GM12878 (cell line): ENCODE data around the gene MCF2L2. TPM values are rescaled to one million over a fixed set of nuclear protein-coding genes. Genes with fewer than 3 reads are reported as not detected.

Experiments
- ATF2 ChIP-seq: IDR thresholded peaks from 2 replicates; pipeline ENCODE4 v1.6.1; 2012; ENCODE audit warnings: low read length, inconsistent platforms
- BACH1 ChIP-seq: fragments of 450-650 bp; IDR thresholded peaks from 2 replicates; pipeline ENCODE4 v1.6.1; 2017; ENCODE audit warnings: mild to moderate bottlenecking, borderline replicate concordance
- CBX3 ChIP-seq: fragments of 200-600 bp; sonication (generic); IDR thresholded peaks from 2 replicates; pipeline ENCODE4 v1.6.1; 2016; ENCODE audit warnings: low read depth, borderline replicate concordance
- CEBPB ChIP-seq, 2 experiments: fragments of 150-350 bp in 1 of 2; IDR thresholded peaks; 2 replicates each; pipeline ENCODE4 v1.6.1; 2012 to 2014; ENCODE audit warnings: low read depth in 2 of 2, low read length in 2 of 2, borderline replicate concordance in 1 of 2, inconsistent platforms in 1 of 2
- FOXK2 ChIP-seq: fragments of 450-650 bp; IDR thresholded peaks from 2 replicates; pipeline ENCODE4 v1.6.1; 2017; ENCODE audit warnings: mild to moderate bottlenecking, moderate library complexity
- GATAD2B ChIP-seq: fragments of 450-650 bp; conservative IDR thresholded peaks from 2 replicates; pipeline ENCODE4 v1.6.1; 2017; ENCODE audit warnings: low read depth, mild to moderate bottlenecking, moderate library complexity
- HCFC1 ChIP-seq: fragments of 150-350 bp; IDR thresholded peaks from 2 replicates; pipeline ENCODE4 v1.6.1; 2014; ENCODE audit warnings: low read length
- HDAC2 ChIP-seq: fragments of 200-600 bp; sonication (generic); IDR thresholded peaks from 2 replicates; pipeline ENCODE4 v1.6.1; 2017
- HDAC6 ChIP-seq: fragments of 200-600 bp; sonication (generic); IDR thresholded peaks from one replicate; pipeline ENCODE4 v1.8.0; 2017; ENCODE audit warnings: antibody characterized with exemption; ENCODE audit not compliant: unreplicated experiment
- IRF4 ChIP-seq: IDR thresholded peaks from 2 replicates; pipeline ENCODE4 v1.6.1; 2011; ENCODE audit warnings: low read depth, low read length
- KLF5 ChIP-seq: fragments of 450-650 bp; IDR thresholded peaks from 2 replicates; pipeline ENCODE4 v1.6.1; 2014; ENCODE audit warnings: mild to moderate bottlenecking; ENCODE audit not compliant: partially characterized antibody
- MYB ChIP-seq: fragments of 150-350 bp; IDR thresholded peaks from 2 replicates; pipeline ENCODE4 v1.6.1; 2014; ENCODE audit warnings: mild to moderate bottlenecking, low read depth, low read length, borderline replicate concordance
- POLR2AphosphoS2 ChIP-seq: IDR thresholded peaks from 2 replicates; pipeline ENCODE4 v1.6.1; 2011; ENCODE audit warnings: low read depth, mild to moderate bottlenecking, low read length, improper control_type of control experiment, moderate library complexity
- RAD51 ChIP-seq: fragments of 450-650 bp; IDR thresholded peaks from 2 replicates; pipeline ENCODE4 v1.6.1; 2016; ENCODE audit warnings: moderate library complexity, mild to moderate bottlenecking, inconsistent platforms
- RCOR1 ChIP-seq: conservative IDR thresholded peaks from 2 replicates; pipeline ENCODE4 v1.6.1; 2012; ENCODE audit warnings: low read depth, low read length, improper control_type of control experiment
- RELA ChIP-seq: fragments of 450-650 bp; IDR thresholded peaks from 2 replicates; pipeline ENCODE4 v1.8.0; 2014; ENCODE audit warnings: borderline replicate concordance; ENCODE audit not compliant: partially characterized antibody
- SIX5 ChIP-seq: IDR thresholded peaks from 2 replicates; pipeline ENCODE4 v1.6.1; 2011; ENCODE audit warnings: mild to moderate bottlenecking, low read depth, low read length, moderate library complexity; ENCODE audit not compliant: severe bottlenecking
- SMAD5 ChIP-seq: IDR thresholded peaks from 2 replicates; pipeline ENCODE4 v1.6.1; 2016; ENCODE audit warnings: antibody characterized with exemption, low read depth
- SUPT20H ChIP-seq: IDR thresholded peaks from 2 replicates; pipeline ENCODE4 v1.6.1; 2011; ENCODE audit warnings: low read depth, mild to moderate bottlenecking, low read length, moderate library complexity, borderline replicate concordance; ENCODE audit not compliant: control insufficient read depth
- SUZ12 ChIP-seq: fragments of 200-600 bp; sonication (generic); IDR thresholded peaks from one replicate; pipeline ENCODE4 v1.6.1; 2018; ENCODE audit warnings: antibody characterized with exemption, mild to moderate bottlenecking; ENCODE audit not compliant: unreplicated experiment
- TARDBP ChIP-seq: IDR thresholded peaks from 2 replicates; pipeline ENCODE4 v1.6.1; 2016; ENCODE audit warnings: borderline replicate concordance
- USF1 ChIP-seq: IDR thresholded peaks from 2 replicates; pipeline ENCODE4 v1.6.1; 2011; ENCODE audit warnings: borderline replicate concordance, low read depth, mild to moderate bottlenecking, moderate library complexity, mixed read lengths, low read length; ENCODE audit not compliant: insufficient read depth; ENCODE audit errors: extremely low read length
- ZNF622 ChIP-seq: fragments of 450-650 bp; IDR thresholded peaks from 2 replicates; pipeline ENCODE4 v1.6.1; 2017; ENCODE audit warnings: mild to moderate bottlenecking, inconsistent platforms
- polyA plus RNA-seq, 11 experiments: library from polyadenylated mRNA; depleted of rRNA in 4 of 11; unstranded in 6 of 11; stranded (reverse) in 5 of 11; fragments of >200 nt; fragmentation: Nextera tagmentation in 4 of 11; fragmentation: Illumina TruSeq in 1 of 11; extraction: Ambion mirVana in 4 of 11; extraction: Trizol in 1 of 11; gene quantifications; 1 replicate in 1 of 11; 2 replicates in 10 of 11; pipeline versions ENCODE4 v1.2.1 to v1.2.3, GENCODE V29; 2011 to 2016; ENCODE audit warnings: inconsistent platforms in 2 of 11, missing spikeins in 2 of 11, low read depth in 1 of 11
- total RNA-seq, 4 experiments: library from RNA; depleted of rRNA in 3 of 4; stranded (reverse); fragments of >200 nt in 3 of 4; fragmentation: Illumina TruSeq in 1 of 4; extraction: Trizol in 1 of 4; gene quantifications; 2 replicates each; pipeline versions ENCODE4 v1.2.1 to v1.2.3, GENCODE V29; 2013 to 2021
- TF ChIP-seq, protein P1 (sequence below): fragments of 450-650 bp; IDR thresholded peaks from 2 replicates; pipeline ENCODE4 v1.6.1; 2017; ENCODE audit warnings: borderline replicate concordance
- TF ChIP-seq, protein P2 (sequence below): fragments of 450-650 bp; IDR thresholded peaks from 2 replicates; pipeline ENCODE4 v1.6.1; 2016; ENCODE audit warnings: mild to moderate bottlenecking

The MCF2L2 gene
- total and polyA plus RNA-seq, 10 of the 15 experiments (the other 5 are each of a cell fraction or from before 2014, with no cell fraction given) = 0.37 to 2.8 (median 1.4) TPM

DNA sequence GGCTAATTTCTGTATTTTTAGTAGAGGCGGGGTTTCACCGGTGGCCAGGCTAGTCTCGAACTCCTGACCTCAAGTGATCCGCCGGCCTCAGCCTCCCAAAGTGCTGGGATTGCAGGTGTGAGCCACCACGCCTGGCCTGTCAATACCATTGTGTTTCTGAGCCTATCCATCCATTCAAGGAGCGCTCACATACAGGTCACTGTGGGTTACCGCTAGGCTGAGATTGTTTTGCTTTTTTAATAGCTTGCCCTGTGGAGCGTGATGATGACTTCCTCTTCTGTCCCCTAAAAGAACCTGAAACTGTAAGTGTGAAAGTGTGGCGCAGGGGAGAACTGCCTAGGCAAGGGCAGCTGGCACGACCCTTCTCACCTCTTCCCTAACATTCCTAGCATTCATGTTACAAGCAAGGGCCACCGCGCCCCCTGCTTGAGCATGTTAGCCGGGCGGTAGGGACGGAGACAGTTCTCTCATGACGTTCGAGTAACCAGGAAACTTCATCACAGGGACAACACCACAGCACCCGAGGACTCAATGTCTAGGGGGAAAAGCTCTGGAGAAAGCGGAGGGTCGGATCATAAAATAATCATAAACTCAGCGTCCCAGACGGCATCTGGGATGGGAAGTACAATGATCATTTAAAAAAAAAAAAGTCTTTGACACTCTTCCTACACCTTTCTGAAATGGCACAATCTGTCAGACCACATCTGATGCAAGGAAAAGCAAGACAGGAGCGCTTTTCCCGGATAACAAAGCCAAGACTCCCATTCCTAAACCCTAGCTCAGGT is 266.7 kb downstream of the MCF2L2 start (continued):
- TF ChIP-seq, protein P1, sequence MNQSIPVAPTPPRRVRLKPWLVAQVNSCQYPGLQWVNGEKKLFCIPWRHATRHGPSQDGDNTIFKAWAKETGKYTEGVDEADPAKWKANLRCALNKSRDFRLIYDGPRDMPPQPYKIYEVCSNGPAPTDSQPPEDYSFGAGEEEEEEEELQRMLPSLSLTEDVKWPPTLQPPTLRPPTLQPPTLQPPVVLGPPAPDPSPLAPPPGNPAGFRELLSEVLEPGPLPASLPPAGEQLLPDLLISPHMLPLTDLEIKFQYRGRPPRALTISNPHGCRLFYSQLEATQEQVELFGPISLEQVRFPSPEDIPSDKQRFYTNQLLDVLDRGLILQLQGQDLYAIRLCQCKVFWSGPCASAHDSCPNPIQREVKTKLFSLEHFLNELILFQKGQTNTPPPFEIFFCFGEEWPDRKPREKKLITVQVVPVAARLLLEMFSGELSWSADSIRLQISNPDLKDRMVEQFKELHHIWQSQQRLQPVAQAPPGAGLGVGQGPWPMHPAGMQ = no peak
- TF ChIP-seq HDAC6 (no peak), CEBPB (IDR thresholded peaks at IDR 0.05; ENCODE audit: borderline replicate concordance in 1 of 2, low read depth in 2 of 2, low read length in 2 of 2) (no peak), FOXK2 (no peak; the same call in 1 of the 2 replicates), HDAC2 (no peak), USF1 (no peak), SUZ12 (no peak), ATF2 (peak; percentile 74; the same call in 1 of the 2 replicates), ZNF622 (no peak), HCFC1 (no peak), SUPT20H (no peak), MYB (no peak), IRF4 (peak; percentile 61; the same call in 1 of the 2 replicates), RAD51 (peak; percentile 26; the same call in 1 of the 2 replicates), TARDBP (peak; percentile 68; the same call in 1 of the 2 replicates), SMAD5 (no peak), SIX5 (no peak), RCOR1 (peak; percentile 81), GATAD2B (peak; percentile 97), POLR2AphosphoS2 (no peak), KLF5 (no peak), RELA (no peak), BACH1 (peak; percentile 85; the same call in 1 of the 2 replicates), CBX3 (no peak)
- TF ChIP-seq, protein P2, sequence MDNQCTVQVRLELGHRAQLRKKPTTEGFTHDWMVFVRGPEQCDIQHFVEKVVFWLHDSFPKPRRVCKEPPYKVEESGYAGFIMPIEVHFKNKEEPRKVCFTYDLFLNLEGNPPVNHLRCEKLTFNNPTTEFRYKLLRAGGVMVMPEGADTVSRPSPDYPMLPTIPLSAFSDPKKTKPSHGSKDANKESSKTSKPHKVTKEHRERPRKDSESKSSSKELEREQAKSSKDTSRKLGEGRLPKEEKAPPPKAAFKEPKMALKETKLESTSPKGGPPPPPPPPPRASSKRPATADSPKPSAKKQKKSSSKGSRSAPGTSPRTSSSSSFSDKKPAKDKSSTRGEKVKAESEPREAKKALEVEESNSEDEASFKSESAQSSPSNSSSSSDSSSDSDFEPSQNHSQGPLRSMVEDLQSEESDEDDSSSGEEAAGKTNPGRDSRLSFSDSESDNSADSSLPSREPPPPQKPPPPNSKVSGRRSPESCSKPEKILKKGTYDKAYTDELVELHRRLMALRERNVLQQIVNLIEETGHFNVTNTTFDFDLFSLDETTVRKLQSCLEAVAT = peak; percentile 89
